Neuron (in vitro differentiated cells): ENCODE measurements around the gene CPSF2.

Experiments
- H2AFZ ChIP-seq: one replicate; pipeline ENCODE4 v1.6.1; 2013; ENCODE audit warnings: low read depth, mild to moderate bottlenecking, inconsistent platforms, low read length, moderate library complexity
- H3K27me3 ChIP-seq: one replicate; pipeline ENCODE4 v1.6.1; 2013; ENCODE audit warnings: low read length; ENCODE audit not compliant: insufficient read depth
- H3K36me3 ChIP-seq: one replicate; pipeline ENCODE4 v1.6.1; 2013; ENCODE audit warnings: low read length; ENCODE audit not compliant: insufficient read depth
- H3K4me1 ChIP-seq: one replicate; pipeline ENCODE4 v1.6.1; 2013; ENCODE audit warnings: low read length; ENCODE audit not compliant: insufficient read depth
- H3K4me3 ChIP-seq: 2 replicates; pipeline ENCODE4 v1.5.1; 2013; ENCODE audit warnings: mild to moderate bottlenecking, low read length, moderate library complexity
- H3K9me3 ChIP-seq: one replicate; pipeline ENCODE4 v1.6.1; 2013; ENCODE audit warnings: low read length

Gene CPSF2

DNA sequence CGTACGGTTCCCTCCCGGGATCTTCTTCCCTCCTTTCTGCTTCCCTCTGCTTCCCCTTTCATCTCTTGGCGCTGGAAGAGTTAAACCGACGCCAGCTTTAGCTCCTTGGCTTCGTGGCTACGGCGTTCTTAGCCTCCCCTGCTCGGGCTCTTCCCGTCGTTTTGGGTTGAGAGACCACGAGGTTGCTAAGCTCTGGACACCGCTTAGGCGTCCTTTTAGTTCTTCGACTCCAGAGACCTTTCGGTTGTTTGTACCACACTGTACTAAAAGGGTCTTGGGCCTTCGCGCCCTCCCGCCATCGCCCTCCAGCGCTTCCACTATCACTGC is 545 bp downstream of the CPSF2 start:
- Histone ChIP-seq H3K27me3 (no peaks in the 10 kb centered on the region), H3K9me3 (no peaks in the 10 kb centered on the region), H3K4me3 (peak overlapping the region; percentile 93), H3K36me3 (peaks cover 18% of the 10 kb centered on the region), H3K4me1 (peaks cover 5% of the 10 kb centered on the region), H2AFZ (peak overlapping the region; percentile 81)

DNA sequence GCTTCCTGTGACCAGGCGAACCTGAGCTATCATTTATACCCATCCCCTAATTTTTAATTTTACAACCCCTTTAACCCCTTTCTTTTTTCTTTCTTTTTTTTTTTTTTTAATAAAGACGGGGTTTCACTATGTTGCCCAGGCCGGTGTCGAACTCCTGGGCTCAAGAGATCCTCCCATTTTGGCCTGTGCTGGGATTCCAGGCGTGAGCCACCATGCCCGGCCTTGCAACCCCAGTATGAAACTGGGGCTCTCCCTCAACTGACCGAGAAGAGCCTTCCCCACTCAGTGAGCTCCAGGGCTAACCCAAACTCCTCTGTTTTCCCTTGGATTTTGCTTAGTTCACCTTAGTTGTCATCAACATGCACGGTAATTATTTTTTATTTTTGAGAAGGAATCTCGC is 992 bp downstream of the CPSF2 start:
- peaks cover 5% of the 10 kb centered on the region for H3K4me1 ChIP-seq
- H3K27me3 ChIP-seq: no peaks in the 10 kb centered on the region
- H2AFZ ChIP-seq: peak overlapping the region; percentile 81
- peak overlapping the region; percentile 93 for H3K4me3 ChIP-seq
- H3K36me3 ChIP-seq: peaks cover 23% of the 10 kb centered on the region
- no peaks in the 10 kb centered on the region for H3K9me3 ChIP-seq

DNA sequence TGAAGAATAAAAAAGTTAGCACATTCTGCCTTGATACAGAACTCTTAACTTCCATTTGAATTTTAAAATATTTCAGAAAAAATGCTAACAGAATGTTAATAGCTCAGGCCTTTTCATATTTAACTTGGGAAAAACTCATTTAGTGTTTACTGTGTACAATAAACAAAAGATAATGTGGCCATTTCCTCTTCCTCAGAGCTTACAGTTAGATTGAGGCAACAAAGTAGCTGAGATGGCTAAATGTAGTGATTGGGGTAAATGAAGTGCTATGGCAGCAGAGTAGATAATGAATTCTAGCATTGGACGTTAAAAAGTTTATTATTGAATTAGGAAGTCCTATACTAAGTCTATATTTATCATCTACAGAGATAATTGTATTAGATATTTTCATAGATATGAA is 12.7 kb downstream of the CPSF2 start:
- H2AFZ ChIP-seq: no peak overlapping the region

DNA sequence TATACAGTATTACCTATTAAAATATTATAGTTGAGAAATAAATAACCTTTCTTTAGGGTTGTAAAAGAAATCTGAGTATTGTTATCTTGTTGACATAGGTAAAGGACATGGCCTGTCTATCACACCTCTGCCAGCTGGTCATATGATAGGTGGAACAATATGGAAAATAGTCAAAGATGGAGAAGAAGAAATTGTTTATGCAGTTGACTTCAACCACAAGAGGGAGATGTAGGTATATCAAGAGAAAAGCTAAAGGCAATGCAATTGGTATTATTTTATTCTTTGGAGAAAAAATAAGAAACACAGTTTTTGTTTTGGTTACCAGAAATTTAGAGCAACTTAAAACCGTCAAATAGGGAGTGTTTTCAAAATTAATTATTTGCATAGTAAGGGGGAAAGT is 13.5 kb downstream of the CPSF2 start:
- H3K9me3 ChIP-seq: no peaks in the 10 kb centered on the region
- no peak overlapping the region for H2AFZ ChIP-seq
- no peaks in the 10 kb centered on the region for H3K27me3 ChIP-seq
- no peaks in the 10 kb centered on the region for H3K4me1 ChIP-seq
- H3K36me3 ChIP-seq: peaks cover 79% of the 10 kb centered on the region
- no peak overlapping the region for H3K4me3 ChIP-seq

More for the DNA sequence above, 12.7 kb downstream of the CPSF2 start:
- Histone ChIP-seq H3K36me3 (peaks cover 83% of the 10 kb centered on the region), H3K4me1 (no peaks in the 10 kb centered on the region), H3K9me3 (no peaks in the 10 kb centered on the region), H3K27me3 (no peaks in the 10 kb centered on the region), H3K4me3 (no peak overlapping the region)

DNA sequence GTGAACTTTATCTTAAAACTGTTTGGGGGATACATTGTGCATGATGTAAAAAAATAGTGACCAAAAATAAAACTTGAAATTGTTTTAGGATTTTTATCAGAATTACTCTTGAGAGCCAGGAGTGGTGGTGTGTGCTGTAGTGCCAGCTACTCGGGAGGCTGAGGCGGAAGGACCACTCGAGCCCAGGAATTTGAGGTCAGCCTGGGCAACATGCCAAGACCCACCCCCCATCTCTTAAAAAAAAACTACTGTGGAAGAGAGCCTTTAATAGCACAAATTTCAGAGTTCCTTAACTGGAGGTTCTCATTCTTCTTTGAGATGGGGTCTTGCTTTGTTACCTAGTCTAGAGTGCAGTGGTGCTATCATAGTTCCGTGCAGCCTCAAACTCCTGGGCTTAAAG is 21.5 kb downstream of the CPSF2 start:
- no peak overlapping the region for H2AFZ ChIP-seq
- no peaks in the 10 kb centered on the region for H3K27me3 ChIP-seq
- no peak overlapping the region for H3K4me3 ChIP-seq
- H3K4me1 ChIP-seq: no peaks in the 10 kb centered on the region
- no peaks in the 10 kb centered on the region for H3K9me3 ChIP-seq
- peaks cover 75% of the 10 kb centered on the region for H3K36me3 ChIP-seq

DNA sequence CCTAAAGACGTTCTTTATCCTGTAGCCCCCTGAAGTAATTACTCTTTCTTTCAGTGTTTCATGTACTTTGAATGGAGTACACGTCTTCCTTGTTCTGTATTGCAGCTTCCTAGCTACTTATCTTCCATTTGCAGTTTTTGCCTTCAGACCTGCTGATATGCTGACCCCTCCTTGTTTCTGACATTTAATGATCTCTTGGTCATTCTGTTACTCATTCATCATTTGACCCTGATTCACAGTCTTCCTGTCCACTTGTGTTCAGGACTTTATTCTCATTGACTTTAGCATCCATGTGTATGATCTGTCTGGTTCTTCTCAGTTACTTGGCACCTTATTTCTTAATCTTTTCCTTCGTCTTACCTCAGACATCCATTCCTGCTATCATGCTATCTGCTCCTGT is 22.2 kb downstream of the CPSF2 start:
- H3K36me3 ChIP-seq: peaks cover 74% of the 10 kb centered on the region
- H2AFZ ChIP-seq: no peak overlapping the region
- H3K4me3 ChIP-seq: no peak overlapping the region
- no peaks in the 10 kb centered on the region for H3K9me3 ChIP-seq
- no peaks in the 10 kb centered on the region for H3K27me3 ChIP-seq
- no peaks in the 10 kb centered on the region for H3K4me1 ChIP-seq

DNA sequence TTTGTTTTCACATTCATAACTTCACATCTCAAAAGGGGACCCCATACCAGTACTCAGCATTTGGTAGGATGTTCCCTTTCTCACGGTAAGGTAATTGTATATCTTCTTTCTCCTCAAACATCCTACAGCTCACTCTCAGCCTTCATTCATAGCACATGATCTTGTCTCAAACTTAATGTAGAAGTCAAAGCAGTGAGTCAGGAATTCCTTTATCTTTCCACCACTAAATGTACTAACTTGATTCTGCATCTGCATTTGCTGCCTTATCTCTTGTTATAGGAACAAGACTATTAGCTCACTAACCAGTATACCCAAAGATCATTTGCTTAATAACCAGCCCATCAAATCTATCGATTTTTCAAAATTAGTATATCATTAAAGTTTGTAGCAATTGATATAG is 22.9 kb downstream of the CPSF2 start:
- no peaks in the 10 kb centered on the region for H3K27me3 ChIP-seq
- no peaks in the 10 kb centered on the region for H3K4me1 ChIP-seq
- H3K36me3 ChIP-seq: peaks cover 77% of the 10 kb centered on the region
- no peak overlapping the region for H3K4me3 ChIP-seq
- H2AFZ ChIP-seq: no peak overlapping the region
- H3K9me3 ChIP-seq: no peaks in the 10 kb centered on the region

DNA sequence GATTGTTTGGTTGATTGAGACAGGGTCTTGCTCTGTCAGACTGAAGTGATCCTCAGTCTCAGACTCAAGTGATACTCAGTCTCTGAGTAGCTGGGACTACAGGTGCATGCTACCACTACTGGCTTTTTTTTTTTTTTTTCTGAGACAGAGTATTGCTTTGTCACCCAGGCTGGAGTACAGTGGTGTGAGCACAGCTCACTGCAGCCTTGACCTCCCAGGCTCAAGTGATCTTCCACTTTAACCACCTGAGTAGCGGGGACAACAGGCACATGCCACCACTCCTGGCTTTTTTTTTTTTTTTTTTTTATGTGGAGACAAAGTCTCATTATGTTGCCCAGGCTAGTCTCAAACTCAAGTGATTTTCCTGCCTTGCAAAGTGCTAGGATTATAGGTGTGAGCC is 31.8 kb downstream of the CPSF2 start:
- no peaks in the 10 kb centered on the region for H3K4me1 ChIP-seq
- no peaks in the 10 kb centered on the region for H3K27me3 ChIP-seq
- H3K4me3 ChIP-seq: no peak overlapping the region
- no peaks in the 10 kb centered on the region for H3K9me3 ChIP-seq
- H3K36me3 ChIP-seq: peaks cover 68% of the 10 kb centered on the region
- H2AFZ ChIP-seq: no peak overlapping the region

DNA sequence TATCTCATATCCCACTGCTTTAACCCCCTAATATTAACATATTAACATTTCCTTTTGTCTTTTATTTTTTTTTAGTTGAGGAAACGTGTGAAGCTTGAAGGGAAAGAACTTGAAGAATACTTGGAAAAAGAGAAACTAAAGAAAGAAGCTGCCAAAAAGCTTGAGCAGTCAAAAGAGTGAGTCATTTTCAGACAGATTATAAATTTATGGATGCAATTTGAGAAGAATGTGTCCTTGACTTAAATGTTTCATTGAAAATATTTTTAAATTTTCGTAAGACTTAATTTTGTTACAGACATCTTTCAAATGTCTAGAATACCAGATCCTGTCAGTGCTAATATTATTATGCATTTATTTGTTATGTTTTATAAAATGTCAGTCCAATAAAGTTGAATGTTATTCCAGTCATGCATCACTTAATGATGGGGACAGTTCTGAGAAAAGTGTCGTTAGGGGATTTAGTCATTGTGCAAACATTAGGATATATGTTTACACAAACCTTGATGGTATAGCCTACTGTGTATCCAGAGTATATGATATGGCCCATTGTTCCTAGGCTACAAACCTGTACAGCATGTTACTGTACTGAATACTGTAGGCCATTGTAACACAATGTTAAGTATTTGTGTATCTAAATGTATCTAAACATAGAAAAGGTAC is 32.6 kb downstream of the CPSF2 start:
- no peaks in the 10 kb centered on the region for H3K4me1 ChIP-seq
- H3K36me3 ChIP-seq: peaks cover 68% of the 10 kb centered on the region
- no peaks in the 10 kb centered on the region for H3K9me3 ChIP-seq
- H3K27me3 ChIP-seq: no peaks in the 10 kb centered on the region
- no peak overlapping the region for H3K4me3 ChIP-seq
- no peak overlapping the region for H2AFZ ChIP-seq

DNA sequence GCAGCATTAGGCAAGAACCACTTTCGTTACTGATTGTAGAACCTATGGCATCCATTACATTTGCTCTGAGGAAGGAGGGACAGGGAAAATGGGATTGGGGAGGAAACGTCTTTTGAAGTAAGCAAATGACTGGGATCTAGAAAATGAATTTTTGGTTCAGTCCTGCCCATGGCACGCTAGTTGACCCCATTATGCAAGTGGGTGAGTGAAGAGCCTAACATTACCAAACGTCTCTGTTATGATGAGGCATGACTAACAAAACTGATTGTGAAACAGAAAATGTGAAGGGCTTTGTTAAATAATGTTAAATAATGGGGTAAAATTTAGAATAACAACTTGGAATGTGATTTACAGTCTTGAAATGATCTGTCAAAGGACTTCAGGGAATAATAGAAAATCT is 38.9 kb downstream of the CPSF2 start:
- no peaks in the 10 kb centered on the region for H3K4me1 ChIP-seq
- peaks cover 86% of the 10 kb centered on the region for H3K36me3 ChIP-seq
- no peak overlapping the region for H3K4me3 ChIP-seq
- H3K27me3 ChIP-seq: no peaks in the 10 kb centered on the region
- H2AFZ ChIP-seq: no peak overlapping the region
- peaks cover 6% of the 10 kb centered on the region for H3K9me3 ChIP-seq

DNA sequence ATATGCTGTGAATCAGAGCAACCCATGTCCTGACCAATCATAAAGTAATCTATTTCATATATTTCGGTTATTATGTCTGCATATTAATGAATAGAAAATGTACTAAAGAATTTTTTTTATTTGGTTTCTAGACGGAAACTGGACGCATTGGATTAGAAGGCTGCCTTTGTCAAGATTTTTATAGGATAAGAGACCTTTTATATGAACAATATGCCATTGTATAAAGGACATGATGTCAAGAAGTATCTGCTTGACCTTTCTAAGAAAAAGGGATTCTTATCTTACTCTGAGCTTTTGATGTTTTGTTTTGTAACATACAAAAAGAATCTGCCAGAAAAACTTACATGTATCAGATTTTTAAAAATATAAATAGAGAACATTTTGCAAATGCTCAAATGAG is 39.8 kb downstream of the CPSF2 start:
- Histone ChIP-seq H3K27me3 (no peaks in the 10 kb centered on the region), H2AFZ (no peak overlapping the region), H3K4me1 (no peaks in the 10 kb centered on the region), H3K9me3 (peaks cover 6% of the 10 kb centered on the region), H3K36me3 (peaks cover 81% of the 10 kb centered on the region), H3K4me3 (no peak overlapping the region)

DNA sequence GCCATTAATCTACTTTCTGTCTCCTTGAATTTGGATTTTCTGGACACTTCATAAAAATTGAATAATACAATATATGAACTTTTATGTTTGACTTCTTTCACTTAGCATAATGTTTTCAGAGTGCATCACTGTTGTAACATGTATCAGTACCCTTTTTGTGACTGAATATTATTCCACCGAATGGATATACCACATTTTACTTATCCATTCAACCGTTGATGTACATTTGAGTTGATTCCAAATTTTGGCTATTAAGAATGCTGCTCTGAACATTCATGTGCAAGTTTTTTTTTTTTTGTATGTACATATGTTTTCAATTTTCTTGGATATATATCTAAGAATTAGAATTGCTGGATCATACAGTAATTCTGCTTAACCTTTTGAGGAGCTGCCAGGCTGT is 43.2 kb downstream of the CPSF2 start:
- Histone ChIP-seq H3K9me3 (peaks cover 6% of the 10 kb centered on the region), H3K4me1 (no peaks in the 10 kb centered on the region), H3K36me3 (peaks cover 50% of the 10 kb centered on the region), H2AFZ (no peak overlapping the region), H3K4me3 (no peak overlapping the region), H3K27me3 (no peaks in the 10 kb centered on the region)

DNA sequence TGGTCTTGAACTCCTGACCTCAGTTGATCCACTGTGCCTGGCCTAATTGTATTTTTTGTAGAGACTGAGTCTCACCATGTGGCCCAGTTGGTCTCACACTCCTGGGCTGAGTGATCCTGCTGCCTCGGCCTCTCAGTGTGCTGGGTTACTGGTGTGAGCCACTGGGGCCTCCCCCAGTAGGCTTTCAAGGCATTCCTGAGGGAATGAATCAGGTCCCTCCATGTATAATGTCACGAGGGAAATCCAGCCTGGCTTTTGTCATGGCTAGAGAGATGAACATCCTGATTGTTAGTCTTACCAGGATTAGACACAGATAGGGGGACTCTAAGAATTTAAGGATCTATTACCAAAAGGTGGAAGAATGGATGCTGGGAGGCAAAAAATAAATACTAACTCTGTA is 51.9 kb downstream of the CPSF2 start:
- Histone ChIP-seq H3K4me3 (no peak overlapping the region), H3K4me1 (no peaks in the 10 kb centered on the region), H2AFZ (no peak overlapping the region), H3K36me3 (no peaks in the 10 kb centered on the region), H3K27me3 (no peaks in the 10 kb centered on the region), H3K9me3 (no peaks in the 10 kb centered on the region)

DNA sequence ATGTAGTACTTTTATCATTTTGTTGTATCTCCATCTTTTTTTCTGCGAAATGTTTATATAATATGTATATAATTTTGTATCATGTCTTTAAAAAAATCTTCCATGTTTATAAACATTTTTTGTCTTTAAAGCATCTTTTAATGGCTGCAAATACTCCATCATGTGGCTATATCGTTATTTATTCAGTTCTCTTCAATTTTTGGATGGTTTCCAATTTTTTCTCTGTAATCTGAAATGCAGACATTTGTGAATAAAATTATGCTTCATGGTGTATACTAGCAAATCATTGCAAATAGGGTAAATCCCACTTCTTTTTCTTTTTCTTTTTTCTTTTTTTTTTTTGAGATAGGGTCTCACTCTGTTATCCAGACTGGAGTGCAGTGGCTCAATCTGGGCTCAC is 54.0 kb downstream of the CPSF2 start:
- no peak overlapping the region for H3K4me3 ChIP-seq
- H3K9me3 ChIP-seq: no peaks in the 10 kb centered on the region
- H3K27me3 ChIP-seq: no peaks in the 10 kb centered on the region
- H3K36me3 ChIP-seq: no peaks in the 10 kb centered on the region
- H2AFZ ChIP-seq: no peak overlapping the region
- H3K4me1 ChIP-seq: no peaks in the 10 kb centered on the region
